ENCODE data around the gene ANAPC4.

The ANAPC4 gene

GRCh38 chr4:25401066-25401465 lies 24.0 kb downstream of the ANAPC4 start:
- H3K9me3 Mint-ChIP-seq = peaks cover 3 to 4% of the 10 kb centered on the region in 2 donors
- H3K27ac Mint-ChIP-seq = peak overlapping the region; percentile 63
- H3K4me3 Mint-ChIP-seq = no peak overlapping the region
- H3K4me1 Mint-ChIP-seq = no peaks in the 10 kb centered on the region
- ATAC-seq (replicated peaks) (no peak), DNase-seq (no peak)
- peaks cover 52 to 60% of the 10 kb centered on the region in 2 donors for H3K36me3 Mint-ChIP-seq
- no peaks in the 10 kb centered on the region for H3K27me3 Mint-ChIP-seq

- no peak overlapping the region for H3K4me3 Mint-ChIP-seq
- no peak overlapping the region for H3K27ac Mint-ChIP-seq
- H3K36me3 Mint-ChIP-seq = peaks cover 40 to 48% of the 10 kb centered on the region in 2 donors
- H3K9me3 Mint-ChIP-seq = no peaks in the 10 kb centered on the region
- H3K27me3 Mint-ChIP-seq = no peaks in the 10 kb centered on the region
- DNase-seq (no peak), ATAC-seq (replicated peaks) (no peak)
- H3K4me1 Mint-ChIP-seq = no peaks in the 10 kb centered on the region
These were observed 25.5 kb downstream of the ANAPC4 start for GRCh38 chr4:25402521-25402920.

GRCh38 chr4:25403699-25404098 lies 26.6 kb downstream of the ANAPC4 start:
- ATAC-seq (replicated peaks) (no peak), DNase-seq (no peak)
- Mint-ChIP-seq H3K9me3 (no peaks in the 10 kb centered on the region), H3K27me3 (no peaks in the 10 kb centered on the region), H3K27ac (no peak overlapping the region), H3K4me3 (no peak overlapping the region), H3K4me1 (no peaks in the 10 kb centered on the region), H3K36me3 (peaks cover 32 to 37% of the 10 kb centered on the region in 2 donors)

- DNase-seq = no peak
- Mint-ChIP-seq H3K27me3 (no peaks in the 10 kb centered on the region), H3K4me1 (no peaks in the 10 kb centered on the region), H3K27ac (no peak overlapping the region), H3K9me3 (no peaks in the 10 kb centered on the region), H3K4me3 (no peak overlapping the region), H3K36me3 (peaks cover 20 to 31% of the 10 kb centered on the region in 2 donors)
- no peak for ATAC-seq (replicated peaks)
These were observed 28.4 kb downstream of the ANAPC4 start for GRCh38 chr4:25405453-25405852.

GRCh38 chr4:25406081-25406692 lies 29.1 kb downstream of the ANAPC4 start:
- no peak overlapping the region for H3K4me3 Mint-ChIP-seq
- no peak overlapping the region for H3K27ac Mint-ChIP-seq
- H3K4me1 Mint-ChIP-seq = no peaks in the 10 kb centered on the region
- no peak for ATAC-seq (replicated peaks)
- no peak for DNase-seq
- H3K36me3 Mint-ChIP-seq = peaks cover 24 to 35% of the 10 kb centered on the region in 2 donors
- H3K27me3 Mint-ChIP-seq = no peaks in the 10 kb centered on the region
- no peaks in the 10 kb centered on the region for H3K9me3 Mint-ChIP-seq

GRCh38 chr4:25410820-25411529 lies 33.9 kb downstream of the ANAPC4 start:
- no peaks in the 10 kb centered on the region for H3K27me3 Mint-ChIP-seq
- H3K36me3 Mint-ChIP-seq = peaks cover 15 to 41% of the 10 kb centered on the region in 2 donors
- DNase-seq (no peak), ATAC-seq (replicated peaks) (no peak)
- no peaks in the 10 kb centered on the region for H3K4me1 Mint-ChIP-seq
- no peaks in the 10 kb centered on the region for H3K9me3 Mint-ChIP-seq
- no peak overlapping the region for H3K4me3 Mint-ChIP-seq
- no peak overlapping the region for H3K27ac Mint-ChIP-seq

GRCh38 chr4:25413261-25413660 lies 36.2 kb downstream of the ANAPC4 start:
- Mint-ChIP-seq H3K36me3 (peaks cover 18 to 45% of the 10 kb centered on the region in 2 donors), H3K4me1 (no peaks in the 10 kb centered on the region), H3K9me3 (no peaks in the 10 kb centered on the region), H3K4me3 (no peak overlapping the region), H3K27me3 (no peaks in the 10 kb centered on the region), H3K27ac (no peak overlapping the region)
- no peak for DNase-seq
- ATAC-seq (replicated peaks) = no peak

GRCh38 chr4:25417014-25417413 lies 40.0 kb downstream of the ANAPC4 start:
- Mint-ChIP-seq H3K27ac (no peak overlapping the region), H3K9me3 (no peaks in the 10 kb centered on the region), H3K27me3 (no peaks in the 10 kb centered on the region), H3K4me1 (peaks cover 0 to 2% of the 10 kb centered on the region in 2 donors), H3K36me3 (peaks cover 8 to 35% of the 10 kb centered on the region in 2 donors), H3K4me3 (no peak overlapping the region)
- ATAC-seq (replicated peaks) = no peak
- no peak for DNase-seq

- Mint-ChIP-seq H3K9me3 (no peaks in the 10 kb centered on the region), H3K27ac (no peak overlapping the region), H3K4me1 (peaks cover 0 to 2% of the 10 kb centered on the region in 2 donors), H3K36me3 (peaks cover 10 to 21% of the 10 kb centered on the region in 2 donors), H3K4me3 (no peak overlapping the region), H3K27me3 (no peaks in the 10 kb centered on the region)
- no peak for DNase-seq
- ATAC-seq (replicated peaks) = no peak
These were observed 43.9 kb downstream of the ANAPC4 start for GRCh38 chr4:25420931-25421330.

- peaks cover 8 to 19% of the 10 kb centered on the region in 2 donors for H3K36me3 Mint-ChIP-seq
- no peaks in the 10 kb centered on the region for H3K9me3 Mint-ChIP-seq
- H3K27me3 Mint-ChIP-seq = no peaks in the 10 kb centered on the region
- no peak overlapping the region for H3K27ac Mint-ChIP-seq
- DNase-seq (no peak), ATAC-seq (replicated peaks) (peak; percentile 75 to 93)
- peaks cover 0 to 2% of the 10 kb centered on the region in 2 donors for H3K4me1 Mint-ChIP-seq
- no peak overlapping the region for H3K4me3 Mint-ChIP-seq
These were observed 44.9 kb downstream of the ANAPC4 start for GRCh38 chr4:25421816-25422525.

GRCh38 chr4:25423548-25423947 lies 46.5 kb downstream of the ANAPC4 start:
- H3K36me3 Mint-ChIP-seq = peaks cover 12 to 18% of the 10 kb centered on the region in 2 donors
- H3K27ac Mint-ChIP-seq = no peak overlapping the region
- no peak for ATAC-seq (replicated peaks)

GRCh38 chr4:25424539-25425228 lies 47.6 kb downstream of the ANAPC4 start:
- Mint-ChIP-seq H3K4me1 (peaks cover 0 to 4% of the 10 kb centered on the region in 2 donors), H3K27ac (no peak overlapping the region), H3K9me3 (peaks cover 5 to 8% of the 10 kb centered on the region in 2 donors), H3K36me3 (peaks cover 15 to 19% of the 10 kb centered on the region in 2 donors), H3K27me3 (no peaks in the 10 kb centered on the region), H3K4me3 (no peak overlapping the region)
- DNase-seq = no peak
- no peak for ATAC-seq (replicated peaks)

More at GRCh38 chr4:25423548-25423947, 46.5 kb downstream of the ANAPC4 start:
- Mint-ChIP-seq H3K9me3 (peaks cover 3 to 5% of the 10 kb centered on the region in 2 donors), H3K27me3 (no peaks in the 10 kb centered on the region), H3K4me1 (peaks cover 0 to 4% of the 10 kb centered on the region in 2 donors), H3K4me3 (no peak overlapping the region)
- DNase-seq = no peak

- DNase-seq (no peak), ATAC-seq (replicated peaks) (no peak)
- Mint-ChIP-seq H3K36me3 (peaks cover 15 to 17% of the 10 kb centered on the region in 2 donors), H3K27ac (no peak overlapping the region), H3K4me3 (no peak overlapping the region), H3K9me3 (peaks cover 5 to 8% of the 10 kb centered on the region in 2 donors), H3K27me3 (no peaks in the 10 kb centered on the region), H3K4me1 (peaks cover 0 to 2% of the 10 kb centered on the region in 2 donors)
These were observed 48.3 kb downstream of the ANAPC4 start for GRCh38 chr4:25425361-25425760.

GRCh38 chr4:25427871-25428270 lies 50.8 kb downstream of the ANAPC4 start:
- ATAC-seq (replicated peaks) (no peak), DNase-seq (no peak)
- Mint-ChIP-seq H3K4me3 (no peak overlapping the region), H3K9me3 (peaks cover 5 to 8% of the 10 kb centered on the region in 2 donors), H3K4me1 (peaks cover 0 to 2% of the 10 kb centered on the region in 2 donors), H3K27me3 (no peaks in the 10 kb centered on the region), H3K27ac (no peak overlapping the region), H3K36me3 (peaks cover 14 to 15% of the 10 kb centered on the region in 2 donors)

Data from stimulated activated naive B cell treated with anti-CD40 and anti-IgM and Interleukin-4, amounts not matched to agents 10 μg/mL and 1 μg/mL and 100 μg/mL, for 72 hours (primary cell).